Endothelial cell (in vitro differentiated cells): ENCODE data around the gene TENM4. TPM values are rescaled to one million over a fixed set of nuclear protein-coding genes. Genes with fewer than 3 reads are reported as not detected.

Experiments used
- DNase-seq: peaks from one replicate; pipeline ENCODE4 v3.0.0; 2021; ENCODE audit warnings: low spot score
- H3K27ac Mint-ChIP-seq: one replicate; pipeline ENCODE4 v1.8.0; 2021; ENCODE audit warnings: mixed read lengths, inconsistent platforms; ENCODE audit not compliant: unreplicated experiment
- H3K27me3 Mint-ChIP-seq: one replicate; pipeline ENCODE4 v1.8.0; 2021; ENCODE audit warnings: mild to moderate bottlenecking, moderate library complexity, mixed read lengths, inconsistent platforms; ENCODE audit not compliant: unreplicated experiment
- H3K36me3 Mint-ChIP-seq: one replicate; pipeline ENCODE4 v1.8.0; 2021; ENCODE audit warnings: mild to moderate bottlenecking, low read depth, mixed read lengths, inconsistent platforms; ENCODE audit not compliant: unreplicated experiment
- H3K4me1 Mint-ChIP-seq: one replicate; pipeline ENCODE4 v1.8.0; 2021; ENCODE audit warnings: mild to moderate bottlenecking, mixed read lengths, inconsistent platforms; ENCODE audit not compliant: unreplicated experiment
- H3K4me3 Mint-ChIP-seq: one replicate; pipeline ENCODE4 v1.8.0; 2021; ENCODE audit warnings: mild to moderate bottlenecking, mixed read lengths, inconsistent platforms; ENCODE audit not compliant: unreplicated experiment
- H3K9me3 Mint-ChIP-seq: one replicate; pipeline ENCODE4 v1.8.0; 2021; ENCODE audit warnings: mixed read lengths, inconsistent platforms; ENCODE audit not compliant: unreplicated experiment
- CTCF ChIP-seq: fragments of 200-600 bp; sonication (generic); IDR thresholded peaks from one replicate; pipeline ENCODE4 v1.5.0; 2021; ENCODE audit warnings: antibody characterized with exemption; ENCODE audit not compliant: unreplicated experiment
- total RNA-seq: library from RNA; stranded (reverse); fragmentation: NEBNext Ultra II Directional; extraction: Animal tissue kit (Norgen Biotek cat#: 25700); gene quantifications from one replicate; pipeline ENCODE4 v1.2.1, GENCODE V29; 2021; ENCODE audit not compliant: unreplicated experiment

Gene TENM4
- total RNA-seq, 1 donor from 2014 or later = 1.8 TPM

- Mint-ChIP-seq H3K27ac (no peak overlapping the region), H3K9me3 (no peaks in the 10 kb centered on the region), H3K4me1 (peaks cover 3% of the 10 kb centered on the region), H3K36me3 (no peaks in the 10 kb centered on the region), H3K4me3 (no peak overlapping the region), H3K27me3 (no peaks in the 10 kb centered on the region)
- no peak for DNase-seq
- no peak for TF ChIP-seq CTCF
These were observed 751.7 kb downstream of the TENM4 start for GRCh38 chr11:78689101-78689500.

DNA sequence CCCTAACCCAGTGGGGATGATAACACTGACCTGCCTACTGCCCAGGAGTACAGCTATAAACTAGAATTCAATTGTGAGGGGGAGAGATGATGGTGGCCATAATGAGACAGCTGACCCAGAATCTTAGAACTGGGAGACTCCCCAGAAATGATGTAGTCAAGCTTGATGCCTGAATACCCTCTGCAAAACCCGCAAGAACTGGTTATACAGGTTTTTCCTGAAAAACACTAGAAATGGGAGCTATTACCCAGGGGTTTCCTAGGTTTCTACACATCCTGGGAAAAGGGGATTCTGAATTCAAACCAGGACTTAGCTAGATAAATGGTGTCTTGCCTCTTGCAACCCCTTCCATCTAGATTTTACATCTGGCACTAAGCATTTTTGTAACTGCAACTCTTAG is 752.4 kb downstream of the TENM4 start:
- Mint-ChIP-seq H3K4me1 (peaks cover 3% of the 10 kb centered on the region), H3K27me3 (no peaks in the 10 kb centered on the region), H3K27ac (no peak overlapping the region), H3K36me3 (no peaks in the 10 kb centered on the region), H3K4me3 (no peak overlapping the region), H3K9me3 (no peaks in the 10 kb centered on the region)
- no peak for DNase-seq
- TF ChIP-seq CTCF = no peak

GRCh38 chr11:78685156-78685555 is 755.7 kb downstream of the TENM4 start:
- no peak for TF ChIP-seq CTCF
- Mint-ChIP-seq H3K4me1 (peaks cover 3% of the 10 kb centered on the region), H3K27me3 (no peaks in the 10 kb centered on the region), H3K27ac (no peak overlapping the region), H3K36me3 (no peaks in the 10 kb centered on the region), H3K4me3 (no peak overlapping the region), H3K9me3 (no peaks in the 10 kb centered on the region)
- DNase-seq = no peak

DNA sequence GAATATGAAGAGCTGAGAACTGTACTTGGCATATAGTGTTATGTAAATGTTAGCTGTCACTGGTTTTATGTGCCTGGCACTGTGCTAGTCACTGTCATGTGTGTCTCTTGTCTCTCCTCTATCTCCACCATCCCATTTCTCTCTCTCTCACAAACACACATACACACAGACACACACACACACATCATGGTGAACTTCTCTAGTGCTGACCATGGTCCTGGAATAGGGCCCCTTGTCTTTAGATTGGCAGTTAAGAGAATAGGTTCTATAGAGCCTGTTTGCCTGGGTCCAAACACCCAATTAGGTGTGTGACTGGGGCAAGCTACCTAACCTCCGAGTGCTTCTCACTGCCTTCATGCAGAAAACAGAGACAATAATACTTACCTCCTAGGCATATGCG is 756.5 kb downstream of the TENM4 start:
- peaks cover under 1% of the 10 kb centered on the region for H3K4me1 Mint-ChIP-seq
- H3K9me3 Mint-ChIP-seq = no peaks in the 10 kb centered on the region
- no peak for TF ChIP-seq CTCF
- no peaks in the 10 kb centered on the region for H3K27me3 Mint-ChIP-seq
- no peak overlapping the region for H3K4me3 Mint-ChIP-seq
- H3K27ac Mint-ChIP-seq = no peak overlapping the region
- peak; percentile 12 for DNase-seq
- H3K36me3 Mint-ChIP-seq = no peaks in the 10 kb centered on the region

GRCh38 chr11:78683774-78684173 is 757.1 kb downstream of the TENM4 start:
- no peaks in the 10 kb centered on the region for H3K9me3 Mint-ChIP-seq
- H3K4me1 Mint-ChIP-seq = no peaks in the 10 kb centered on the region
- no peaks in the 10 kb centered on the region for H3K36me3 Mint-ChIP-seq
- no peaks in the 10 kb centered on the region for H3K27me3 Mint-ChIP-seq
- DNase-seq = no peak
- TF ChIP-seq CTCF = no peak
- H3K4me3 Mint-ChIP-seq = peak overlapping the region; percentile 13
- H3K27ac Mint-ChIP-seq = no peak overlapping the region
